SU-DHL-6 (cell line): ENCODE measurements around the gene GNAS.

Source experiments
- H2AFZ ChIP-seq: fragments of 200-600 bp; sonication (generic); 2 replicates; pipeline ENCODE4 v1.6.1; 2014; ENCODE audit warnings: low read depth, mild to moderate bottlenecking, moderate library complexity, mixed read lengths, antibody characterized with exemption, low read length; ENCODE audit not compliant: severe bottlenecking
- H3F3A ChIP-seq: fragments of 200-600 bp; shearing (Covaris generic); 2 replicates; pipeline ENCODE4 v1.6.0; 2016; ENCODE audit warnings: antibody characterized with exemption, mild to moderate bottlenecking; ENCODE audit not compliant: insufficient read depth
- H3K27ac ChIP-seq: fragments of 200-600 bp; sonication (generic); 2 replicates; pipeline ENCODE4 v1.5.1; 2016; ENCODE audit warnings: low read depth, mild to moderate bottlenecking, low read length, moderate library complexity, mixed read lengths
- H3K27me3 ChIP-seq: fragments of 200-600 bp; sonication (generic), shearing (Covaris generic); 2 replicates; pipeline ENCODE4 v1.6.0; 2014; ENCODE audit warnings: mild to moderate bottlenecking, low read length
- H3K36me3 ChIP-seq: fragments of 200-600 bp; sonication (generic); 2 replicates; pipeline ENCODE4 v1.6.1; 2014; ENCODE audit warnings: mild to moderate bottlenecking, low read length, mixed read lengths
- H3K4me2 ChIP-seq: fragments of 300-600, 200-600 bp; shearing (Covaris generic), sonication (generic); 2 replicates; pipeline ENCODE4 v1.6.0; 2014; ENCODE audit warnings: low read length, low read depth, mild to moderate bottlenecking; ENCODE audit not compliant: poor library complexity, severe bottlenecking
- H3K4me3 ChIP-seq: fragments of 200-600 bp; sonication (generic); 2 replicates; pipeline ENCODE4 v1.5.1; 2014; ENCODE audit warnings: antibody characterized with exemption, low read length, mild to moderate bottlenecking, mixed read lengths; ENCODE audit not compliant: insufficient read depth, poor library complexity, severe bottlenecking
- H3K79me2 ChIP-seq: fragments of 200-600 bp; sonication (generic); 2 replicates; pipeline ENCODE4 v1.6.1; 2014; ENCODE audit warnings: mild to moderate bottlenecking, low read length, moderate library complexity; ENCODE audit not compliant: insufficient read depth
- H3K9ac ChIP-seq: fragments of 200-600 bp; sonication (generic); 2 replicates; pipeline ENCODE4 v1.7.0; 2014; ENCODE audit warnings: mild to moderate bottlenecking, low read length
- H3K9me2 ChIP-seq: fragments of 200-600 bp; sonication (generic); replicated peaks from 2 replicates; pipeline ENCODE4 v1.6.1; 2014; ENCODE audit warnings: low read length; ENCODE audit not compliant: insufficient read depth
- H3K9me3 ChIP-seq: fragments of 200-600 bp; sonication (generic); 2 replicates; pipeline ENCODE4 v1.6.1; 2014; ENCODE audit warnings: low read length, mixed read lengths; ENCODE audit not compliant: insufficient read depth
- H4K20me1 ChIP-seq: fragments of 200-600 bp; sonication (generic); 2 replicates; pipeline ENCODE4 v1.6.1; 2014; ENCODE audit warnings: low read depth, mild to moderate bottlenecking, antibody characterized with exemption, low read length, moderate library complexity, mixed read lengths
- EZH2phosphoT487 ChIP-seq: fragments of 200-600 bp; sonication (generic), shearing (Covaris generic); conservative IDR thresholded peaks from 2 replicates; pipeline ENCODE4 v1.6.1; 2018; ENCODE audit warnings: mild to moderate bottlenecking, antibody characterized with exemption, low read length, moderate library complexity, mixed read lengths
- TF ChIP-seq, protein P1 (sequence below): fragments of 200-600 bp; sonication (generic); IDR thresholded peaks from one replicate; pipeline ENCODE4 v1.5.1; 2017; ENCODE audit warnings: antibody characterized with exemption, mild to moderate bottlenecking, low read length, moderate library complexity; ENCODE audit not compliant: insufficient read depth, poor library complexity, severe bottlenecking

The GNAS gene

DNA sequence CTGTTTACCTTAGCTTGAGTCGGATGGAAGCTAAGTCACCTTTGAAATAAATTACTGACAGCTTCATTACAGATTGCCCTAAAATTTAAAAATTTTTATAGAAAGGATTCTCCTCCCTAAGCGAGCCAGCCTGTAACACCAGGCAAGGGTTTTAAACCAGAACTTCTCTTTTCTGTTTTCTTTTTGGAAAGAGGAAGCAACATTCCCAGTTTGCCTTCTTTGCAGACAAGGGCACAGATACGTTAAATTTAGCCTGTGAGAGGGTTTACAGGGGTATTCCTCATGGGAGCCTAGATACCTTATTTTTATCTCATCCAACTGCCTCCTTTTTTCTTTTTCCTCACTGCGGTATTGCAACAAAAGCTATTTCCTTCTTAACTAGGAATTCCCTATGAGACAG is 45.0 kb downstream of the GNAS start:
- no peak for TF ChIP-seq EZH2phosphoT487
- TF ChIP-seq, protein P1, sequence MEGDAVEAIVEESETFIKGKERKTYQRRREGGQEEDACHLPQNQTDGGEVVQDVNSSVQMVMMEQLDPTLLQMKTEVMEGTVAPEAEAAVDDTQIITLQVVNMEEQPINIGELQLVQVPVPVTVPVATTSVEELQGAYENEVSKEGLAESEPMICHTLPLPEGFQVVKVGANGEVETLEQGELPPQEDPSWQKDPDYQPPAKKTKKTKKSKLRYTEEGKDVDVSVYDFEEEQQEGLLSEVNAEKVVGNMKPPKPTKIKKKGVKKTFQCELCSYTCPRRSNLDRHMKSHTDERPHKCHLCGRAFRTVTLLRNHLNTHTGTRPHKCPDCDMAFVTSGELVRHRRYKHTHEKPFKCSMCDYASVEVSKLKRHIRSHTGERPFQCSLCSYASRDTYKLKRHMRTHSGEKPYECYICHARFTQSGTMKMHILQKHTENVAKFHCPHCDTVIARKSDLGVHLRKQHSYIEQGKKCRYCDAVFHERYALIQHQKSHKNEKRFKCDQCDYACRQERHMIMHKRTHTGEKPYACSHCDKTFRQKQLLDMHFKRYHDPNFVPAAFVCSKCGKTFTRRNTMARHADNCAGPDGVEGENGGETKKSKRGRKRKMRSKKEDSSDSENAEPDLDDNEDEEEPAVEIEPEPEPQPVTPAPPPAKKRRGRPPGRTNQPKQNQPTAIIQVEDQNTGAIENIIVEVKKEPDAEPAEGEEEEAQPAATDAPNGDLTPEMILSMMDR = no peak
- Histone ChIP-seq H3K27me3 (no peaks in the 10 kb centered on the region), H2AFZ (no peak overlapping the region), H3K27ac (no peak overlapping the region), H3K4me3 (no peak overlapping the region), H4K20me1 (peaks cover 38% of the 10 kb centered on the region), H3K36me3 (peaks cover 48% of the 10 kb centered on the region; the same call in 1 of the 2 replicates), H3F3A (peaks cover 32% of the 10 kb centered on the region), H3K79me2 (peaks cover 100% of the 10 kb centered on the region), H3K9ac (no peak overlapping the region), H3K4me2 (no peak overlapping the region), H3K9me2 (no peaks in the 10 kb centered on the region), H3K9me3 (no peaks in the 10 kb centered on the region)

DNA sequence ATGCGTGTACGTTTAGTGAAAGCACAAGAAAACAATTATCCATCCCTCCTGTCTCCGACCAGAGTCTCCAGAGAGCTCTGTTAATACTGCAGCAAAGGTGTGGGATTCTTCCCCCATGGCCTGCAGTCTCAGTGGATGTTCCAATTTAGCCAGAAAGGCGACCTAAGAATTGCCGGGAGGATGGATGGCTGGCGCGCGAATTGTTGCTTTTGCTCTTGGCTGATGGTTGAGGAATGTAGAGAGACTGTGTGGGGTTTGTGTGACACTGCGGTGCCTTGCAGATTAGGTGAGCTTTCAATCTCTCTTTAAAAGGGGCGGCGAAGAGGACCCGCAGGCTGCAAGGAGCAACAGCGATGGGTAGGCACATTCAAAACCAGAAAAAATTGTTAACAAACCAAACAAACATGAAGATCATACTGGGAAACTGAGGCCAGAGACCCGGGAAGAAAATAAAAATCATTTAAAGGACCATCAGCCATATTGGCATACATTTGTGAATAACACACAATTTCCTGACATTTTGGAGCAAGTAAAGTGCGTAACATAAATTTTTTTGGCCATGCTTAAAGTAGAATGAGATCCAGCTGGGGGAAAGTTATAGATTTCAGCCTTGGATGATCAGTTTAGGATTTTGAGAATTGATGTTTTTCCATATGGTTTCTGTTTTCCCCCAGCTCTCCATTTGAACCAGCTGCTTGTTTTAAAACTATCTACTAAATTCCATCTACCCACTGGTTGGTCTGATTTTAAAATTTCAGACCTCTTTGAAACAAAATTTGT is 46.3 kb downstream of the GNAS start:
- TF ChIP-seq, protein P1 = no peak
- TF ChIP-seq EZH2phosphoT487 = no peak
- no peaks in the 10 kb centered on the region for H3K27me3 ChIP-seq
- peaks cover 94% of the 10 kb centered on the region for H3K79me2 ChIP-seq
- peaks cover 30% of the 10 kb centered on the region for H4K20me1 ChIP-seq
- no peaks in the 10 kb centered on the region for H3K9me3 ChIP-seq
- no peaks in the 10 kb centered on the region for H3K9me2 ChIP-seq
- no peak overlapping the region for H3K4me2 ChIP-seq
- H3F3A ChIP-seq = peaks cover 24% of the 10 kb centered on the region
- H3K27ac ChIP-seq = no peak overlapping the region
- H3K9ac ChIP-seq = no peak overlapping the region
- no peak overlapping the region for H3K4me3 ChIP-seq
- H3K36me3 ChIP-seq = peaks cover 54% of the 10 kb centered on the region; the same call in 1 of the 2 replicates
- no peak overlapping the region for H2AFZ ChIP-seq

DNA sequence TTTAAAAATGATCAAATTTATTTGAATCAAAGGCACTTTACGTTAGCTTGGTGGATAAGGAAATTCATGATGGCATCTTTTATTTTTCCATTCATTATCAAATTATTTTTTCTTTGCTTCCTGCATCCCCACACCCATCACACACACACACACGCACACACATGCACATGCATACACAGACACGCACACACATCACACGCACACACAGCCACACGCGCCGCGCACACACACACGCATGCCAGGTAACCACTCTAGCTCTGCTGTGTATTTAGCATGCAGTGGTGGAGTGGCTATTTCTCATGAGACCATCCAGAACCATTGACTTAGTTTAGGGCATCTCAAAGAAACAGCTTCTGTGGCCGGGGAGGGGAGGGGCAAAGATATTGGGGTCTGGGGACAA is 47.0 kb downstream of the GNAS start:
- no peak overlapping the region for H3K4me3 ChIP-seq
- no peak overlapping the region for H3K4me2 ChIP-seq
- peaks cover 58% of the 10 kb centered on the region; the same call in 1 of the 2 replicates for H3K36me3 ChIP-seq
- peaks cover 31% of the 10 kb centered on the region for H3F3A ChIP-seq
- H3K9me2 ChIP-seq = no peaks in the 10 kb centered on the region
- H2AFZ ChIP-seq = no peak overlapping the region
- H3K9me3 ChIP-seq = no peaks in the 10 kb centered on the region
- peaks cover 87% of the 10 kb centered on the region for H3K79me2 ChIP-seq
- TF ChIP-seq, protein P1 = no peak
- no peak for TF ChIP-seq EZH2phosphoT487
- H3K27me3 ChIP-seq = no peaks in the 10 kb centered on the region
- no peak overlapping the region for H3K27ac ChIP-seq
- H4K20me1 ChIP-seq = peaks cover 23% of the 10 kb centered on the region
- H3K9ac ChIP-seq = no peak overlapping the region
